GM18508 (cell line): ENCODE results near the gene PIK3R2.
"Not testable (repeated sequence)": the region's sequence is repeated elsewhere in the genome, so short reads cannot be mapped to it uniquely, and the experiment has no call there.

Experiments
- ATAC-seq: cut with Tn5 transposase; IDR thresholded peaks from one replicate; pipeline ENCODE4 v1.9.1; 2021; ENCODE audit warnings: moderate number of reproducible peaks; ENCODE audit not compliant: insufficient read depth, unreplicated experiment

The PIK3R2 gene

DNA sequence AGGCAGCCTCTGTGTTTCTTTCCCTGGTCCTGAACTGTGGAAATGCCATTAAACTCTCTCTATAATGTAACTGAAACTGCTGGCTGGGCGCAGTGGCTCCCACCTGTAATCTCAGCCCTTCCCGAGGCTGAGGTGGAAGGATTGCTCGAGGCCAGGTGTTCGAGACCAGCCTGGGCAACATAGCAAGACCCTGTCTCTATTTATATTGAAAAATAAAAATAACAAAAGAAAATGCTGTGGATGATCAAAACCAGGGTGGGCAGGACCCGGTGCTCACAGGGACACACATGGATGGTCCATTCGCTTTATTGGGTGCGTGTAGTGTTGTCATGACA, 43.5 kb downstream of the PIK3R2 start:
- ATAC-seq = no peak

DNA sequence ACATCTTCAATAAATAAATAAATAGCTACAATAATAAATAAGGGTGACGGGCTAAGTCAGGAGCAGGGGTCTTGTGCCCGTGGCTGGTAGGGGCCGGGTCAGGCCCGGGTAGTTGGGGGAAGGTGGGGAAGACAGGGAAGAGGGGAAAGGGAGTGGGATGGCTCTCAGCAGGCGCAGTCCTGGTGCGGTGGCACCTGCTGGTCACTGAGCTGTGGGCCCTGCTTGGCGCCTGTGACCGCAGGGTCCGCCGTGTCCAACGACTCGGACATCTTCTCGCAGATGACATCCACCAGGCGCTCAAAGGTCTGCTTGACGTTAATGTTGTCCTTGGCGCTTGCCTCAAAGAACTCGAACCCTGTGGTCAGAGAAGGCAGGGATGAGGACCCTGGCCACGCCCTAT, 44.3 kb downstream of the PIK3R2 start:
- no peak for ATAC-seq

DNA sequence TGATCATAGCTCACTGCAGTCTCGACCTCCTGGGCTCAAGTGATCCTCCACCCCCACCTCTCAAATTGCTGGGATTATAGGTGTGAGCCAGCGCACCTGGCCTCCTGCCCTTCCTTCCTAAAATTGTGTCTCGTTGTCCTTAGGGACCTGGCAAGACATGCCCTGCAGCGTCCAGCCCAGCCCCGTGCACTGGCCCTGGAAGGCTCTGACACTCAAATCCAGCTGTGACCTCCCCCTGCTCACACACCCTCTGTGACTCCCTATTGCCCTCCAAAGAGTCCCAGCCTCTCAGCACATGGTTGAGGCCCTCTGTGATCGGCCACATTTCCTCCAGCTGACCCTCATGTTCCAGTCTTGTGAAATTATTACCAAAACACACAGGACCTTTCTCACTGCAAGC, 45.0 kb downstream of the PIK3R2 start:
- ATAC-seq = no peak

DNA sequence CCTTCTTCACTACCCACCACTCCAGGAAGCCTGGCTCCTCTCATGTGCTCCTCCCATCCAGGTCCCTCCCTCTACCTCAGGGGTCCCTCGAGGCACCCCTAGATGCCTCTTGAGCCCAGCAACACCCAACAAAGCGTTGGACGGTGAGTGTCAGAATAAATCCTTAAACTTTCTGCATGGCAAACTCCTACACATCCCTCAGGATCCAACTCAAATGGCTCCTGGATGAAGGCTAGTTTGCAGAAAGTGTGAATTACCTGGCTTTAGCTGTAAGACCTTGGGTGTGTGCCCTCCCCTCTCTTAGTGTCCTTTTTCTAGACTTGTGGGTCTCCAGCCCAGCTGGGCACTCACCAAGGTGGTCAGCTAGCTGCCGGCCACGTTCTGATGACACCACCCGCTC, 45.4 kb downstream of the PIK3R2 start:
- no peak for ATAC-seq

DNA sequence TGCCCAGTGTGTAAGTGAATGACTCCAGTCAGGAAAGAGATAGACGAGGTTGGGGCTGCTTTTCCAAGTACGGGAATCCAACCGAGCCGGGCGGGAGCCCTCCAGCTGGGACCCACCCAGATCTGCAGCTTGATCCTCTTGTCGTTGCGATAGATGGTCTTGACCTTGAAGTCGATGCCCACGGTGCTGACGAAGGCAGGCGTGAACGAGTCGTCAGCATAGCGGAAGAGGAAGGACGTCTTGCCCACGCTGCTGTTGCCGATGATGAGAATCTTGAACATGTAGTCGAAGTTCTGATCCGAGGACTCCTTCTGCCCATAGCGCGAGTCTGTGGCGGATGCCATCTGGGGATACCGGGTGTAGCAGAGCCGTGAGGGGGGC, 49.4 kb downstream of the PIK3R2 start:
- ATAC-seq = no peak

DNA sequence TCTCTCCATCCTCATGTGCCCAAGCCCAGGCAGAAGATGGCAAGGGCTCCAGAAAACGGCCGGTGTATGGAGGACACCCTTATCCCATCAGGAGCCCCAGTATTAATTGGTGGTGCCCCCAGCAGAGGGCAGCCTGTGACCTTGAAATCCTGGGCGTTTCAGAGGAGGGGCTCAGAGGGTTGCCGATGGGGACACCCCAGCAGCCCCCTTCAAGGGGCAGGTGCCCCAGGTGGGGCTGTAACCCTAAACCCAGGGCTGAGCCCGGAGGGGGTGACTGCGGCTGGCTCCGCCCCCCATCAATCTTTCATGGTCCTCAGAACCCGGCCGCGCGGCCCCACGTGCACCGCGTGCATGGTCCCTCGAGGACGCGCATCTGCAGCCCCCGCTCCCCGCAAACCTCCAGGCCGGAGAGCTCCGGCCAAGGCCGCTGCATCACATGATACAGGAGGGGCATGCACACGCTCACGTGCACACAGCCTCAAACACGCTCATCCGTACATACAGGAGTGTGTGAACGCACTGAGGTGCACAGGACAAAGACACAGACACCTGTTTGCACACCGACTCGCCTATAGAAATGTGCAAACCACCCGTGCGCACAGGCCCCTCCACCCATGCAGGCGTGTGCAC, 49.9 kb downstream of the PIK3R2 start:
- ATAC-seq = no peak

DNA sequence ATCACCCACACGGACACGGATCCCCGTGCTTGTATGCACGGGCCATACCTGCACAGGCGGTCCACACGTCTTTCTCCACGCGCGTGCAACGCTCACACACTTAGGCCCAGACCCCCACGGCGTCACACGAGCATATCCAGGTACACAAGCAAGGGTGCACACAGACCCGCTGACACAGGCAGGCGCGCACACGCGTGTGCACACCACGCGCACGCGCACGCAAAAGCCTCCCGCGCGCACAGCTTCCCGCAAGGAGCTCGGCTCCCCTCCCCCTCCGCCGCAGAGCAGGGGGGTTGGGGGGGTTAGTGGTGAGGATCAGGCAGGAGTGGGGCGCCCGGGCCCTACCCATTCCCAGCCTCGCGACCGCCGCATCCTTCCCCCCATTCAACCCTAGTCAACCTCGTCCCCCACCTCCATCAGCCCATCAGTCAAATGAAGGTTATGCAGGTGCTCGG, 50.5 kb downstream of the PIK3R2 start:
- no peak for ATAC-seq

DNA sequence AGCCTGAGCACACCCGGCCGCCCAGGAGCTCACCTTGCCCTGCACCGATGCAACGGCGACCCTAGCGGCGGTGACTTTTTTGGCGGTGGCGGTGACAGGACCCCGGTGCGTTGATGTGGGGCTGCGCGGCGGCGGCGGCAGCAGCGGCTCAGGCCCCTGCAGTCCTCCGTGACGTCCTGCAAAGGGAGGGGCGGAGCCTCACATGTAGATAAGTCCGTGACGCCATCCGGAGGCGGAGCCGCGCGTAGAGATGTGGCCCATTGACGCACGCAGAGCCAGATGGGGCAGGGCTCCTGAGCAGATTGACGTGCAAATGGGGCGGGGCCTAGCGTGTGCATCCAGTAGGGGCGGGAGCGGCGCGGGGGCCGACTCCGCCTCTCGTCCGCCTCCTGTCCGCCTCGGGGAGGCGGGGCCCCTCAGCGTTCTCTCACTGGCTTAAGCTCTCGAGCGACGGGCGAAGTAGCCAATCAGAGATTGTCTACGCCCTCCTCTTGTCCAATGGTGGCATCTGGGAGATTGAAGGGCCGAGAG, 51.0 kb downstream of the PIK3R2 start, which contains the start of gene RAB3A:
RAB3A (minus strand) TSS at position 180 of the 531 bp plus-strand sequence. CDS start 1,302 bp downstream, outside the sequence.
- ATAC-seq = peak; percentile 82

DNA sequence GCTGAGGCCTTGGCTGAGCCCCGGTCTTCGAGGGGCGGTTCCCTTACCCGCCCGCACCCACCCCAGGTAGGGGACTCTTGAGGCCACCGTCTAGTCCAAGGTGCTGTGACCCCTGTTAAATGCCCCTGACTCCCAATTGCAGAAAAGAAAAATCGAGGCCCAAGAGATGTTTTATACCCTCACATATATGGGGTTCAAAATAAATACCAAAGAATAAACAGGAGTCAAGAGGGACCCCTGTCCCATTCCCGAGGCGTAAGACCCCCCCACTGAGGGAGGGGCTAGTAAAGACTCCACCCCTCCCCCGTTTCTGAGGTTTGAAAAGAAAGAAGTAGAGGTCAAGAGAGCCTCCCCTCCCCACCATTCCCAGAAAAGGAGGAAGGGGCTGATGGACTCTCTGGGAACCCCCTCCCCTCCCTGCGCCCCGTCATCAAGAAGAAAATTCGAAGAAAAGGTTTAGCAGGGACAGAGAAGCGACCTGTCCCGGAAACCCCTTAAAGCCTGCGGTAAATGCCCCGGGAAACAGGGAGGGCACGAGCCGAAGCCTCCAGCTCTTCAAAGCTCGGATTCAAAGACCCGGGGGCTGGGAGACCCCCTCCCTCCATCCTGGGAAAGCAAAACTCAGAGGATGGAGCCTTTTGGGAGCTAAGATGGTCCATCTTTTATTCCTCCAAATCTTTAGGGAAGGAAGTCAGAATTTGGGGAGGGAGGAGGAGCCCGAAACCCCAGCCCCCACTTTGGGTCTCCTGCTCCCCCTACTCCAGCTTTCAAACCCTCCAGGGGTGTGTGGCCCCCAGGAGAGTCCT, 51.6 kb downstream of the PIK3R2 start:
- no peak for ATAC-seq

DNA sequence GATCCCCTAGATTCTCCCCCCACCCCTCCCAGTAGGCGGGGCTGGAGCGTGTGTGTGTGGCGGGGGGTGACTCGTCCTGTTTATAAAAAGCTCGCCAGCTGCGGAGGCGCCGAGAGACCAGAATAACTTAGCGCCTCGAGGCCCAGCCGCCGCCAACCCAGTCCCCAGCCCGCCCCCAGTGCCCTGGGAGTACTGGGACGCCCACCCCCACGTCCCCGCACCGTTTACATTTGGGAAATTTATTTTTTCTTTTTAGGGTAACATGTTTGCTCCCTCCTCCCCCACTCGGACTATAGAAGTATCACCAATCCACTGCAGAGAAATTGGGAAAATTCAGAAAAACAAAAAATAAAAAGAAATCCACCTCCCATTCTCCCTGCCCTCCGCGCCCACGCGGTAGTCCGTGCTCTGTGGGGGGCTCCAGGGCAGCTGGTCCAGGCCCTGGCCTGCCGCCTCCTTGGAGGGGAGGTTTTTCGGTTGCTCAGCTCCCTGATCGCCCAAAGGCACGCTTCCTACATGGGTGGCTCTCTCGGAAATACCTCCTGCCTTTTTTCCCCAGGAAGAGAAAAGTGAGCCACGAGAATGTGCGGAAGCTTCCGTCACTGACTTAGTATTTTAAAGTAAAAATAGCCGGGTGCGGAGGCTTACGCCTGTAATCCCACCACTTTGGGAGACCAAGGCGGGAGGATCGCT, 52.4 kb downstream of the PIK3R2 start:
- ATAC-seq = no peak

DNA sequence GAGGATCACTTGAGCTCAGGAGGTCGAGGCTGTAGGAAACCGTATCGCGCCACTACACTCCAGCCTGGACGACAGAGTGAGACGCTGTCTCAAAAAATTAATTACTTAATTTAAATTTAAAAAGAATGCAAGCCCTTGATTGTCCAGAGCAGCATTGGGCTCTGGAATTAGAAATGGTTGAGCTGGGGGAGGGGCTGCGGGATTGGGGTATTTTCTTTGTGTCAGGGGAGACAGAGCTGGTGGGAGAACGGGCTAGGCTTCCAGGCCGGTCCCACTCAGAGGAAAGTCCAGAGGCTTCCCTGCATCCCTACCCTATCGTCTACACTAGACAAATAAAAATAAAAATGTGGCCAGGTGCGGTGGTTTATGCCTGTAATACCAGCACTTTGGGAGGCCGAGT, 53.1 kb downstream of the PIK3R2 start:
- ATAC-seq = no peak

DNA sequence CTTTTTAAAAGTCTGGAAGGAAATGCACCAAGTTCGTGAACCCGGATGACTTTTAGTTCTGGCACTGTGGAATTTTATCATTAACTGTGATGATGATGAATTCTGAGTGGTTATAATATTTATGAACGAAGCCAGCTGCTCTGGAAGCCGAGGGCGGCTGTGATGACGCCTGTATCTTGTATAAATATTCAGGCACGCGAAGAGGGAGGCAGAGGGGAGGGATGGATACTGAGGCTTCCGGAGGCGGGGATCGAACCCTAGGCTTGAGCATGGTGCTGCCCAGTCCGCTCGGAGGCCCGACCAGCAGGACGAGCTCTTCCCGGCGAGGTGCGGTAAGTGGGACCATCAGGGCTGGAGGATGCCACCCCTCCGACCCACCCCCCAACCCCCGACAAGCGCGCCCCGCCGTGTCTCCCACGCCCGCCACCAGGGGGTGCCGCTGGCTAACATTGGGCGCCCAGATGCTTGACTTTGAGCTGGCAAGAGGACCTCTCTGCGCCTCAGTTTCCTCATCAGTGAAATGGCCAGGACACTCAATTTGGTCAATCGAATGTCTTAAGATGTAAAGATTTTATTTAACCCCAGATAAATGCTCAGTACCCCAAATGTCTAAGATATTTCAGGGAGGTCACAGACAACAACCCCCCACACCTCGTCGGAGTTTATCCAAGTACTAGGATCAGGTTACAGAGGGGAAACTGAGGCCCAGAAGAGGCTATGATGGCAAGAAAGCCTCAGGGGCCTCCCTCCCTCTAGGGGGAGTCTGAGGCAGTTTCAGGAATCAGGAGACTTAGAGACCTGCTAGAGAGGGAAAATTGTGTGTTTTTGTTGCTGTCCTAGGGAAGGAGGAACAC, 55.4 kb downstream of the PIK3R2 start:
- no peak for ATAC-seq

DNA sequence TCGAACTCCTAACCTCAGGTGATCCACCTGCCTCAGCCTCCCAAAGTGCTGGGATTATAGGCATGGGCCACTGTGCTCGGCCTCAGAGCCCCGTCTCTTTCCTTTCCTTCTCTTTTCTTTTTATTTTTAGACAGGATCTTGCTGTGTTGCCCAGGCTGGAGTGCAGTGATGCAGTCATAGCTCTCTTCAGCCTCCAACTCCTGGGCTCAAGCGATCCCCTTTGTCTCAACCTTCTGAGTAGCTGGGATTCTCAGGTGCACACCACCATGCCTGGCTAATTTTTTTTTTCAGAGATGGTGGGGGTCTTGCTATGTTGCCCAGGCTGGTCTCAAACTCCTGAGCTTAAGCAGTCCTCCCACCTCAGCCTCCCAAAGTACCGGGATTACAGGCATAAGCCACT, 56.9 kb downstream of the PIK3R2 start:
- ATAC-seq = not testable (repeated sequence)

DNA sequence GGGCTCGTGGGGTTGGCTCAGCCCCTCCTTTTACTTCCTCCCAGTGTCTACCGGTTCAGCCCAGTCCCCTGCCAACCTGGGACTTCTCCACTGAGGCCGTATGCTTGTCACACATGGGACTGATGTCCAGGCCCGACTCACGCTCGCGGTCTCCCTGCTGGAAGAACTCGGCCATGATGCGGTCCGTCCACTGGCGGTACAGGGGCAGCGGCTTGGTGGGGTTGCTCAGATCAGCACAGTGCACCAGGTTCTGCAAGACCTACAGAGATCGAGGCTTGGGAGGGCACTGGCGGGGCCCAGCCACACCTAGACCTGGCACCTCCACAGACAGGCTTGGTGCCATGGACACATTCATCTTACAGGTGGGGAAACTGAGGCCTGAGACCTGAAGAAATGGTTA, 58.7 kb downstream of the PIK3R2 start:
- ATAC-seq = no peak

DNA sequence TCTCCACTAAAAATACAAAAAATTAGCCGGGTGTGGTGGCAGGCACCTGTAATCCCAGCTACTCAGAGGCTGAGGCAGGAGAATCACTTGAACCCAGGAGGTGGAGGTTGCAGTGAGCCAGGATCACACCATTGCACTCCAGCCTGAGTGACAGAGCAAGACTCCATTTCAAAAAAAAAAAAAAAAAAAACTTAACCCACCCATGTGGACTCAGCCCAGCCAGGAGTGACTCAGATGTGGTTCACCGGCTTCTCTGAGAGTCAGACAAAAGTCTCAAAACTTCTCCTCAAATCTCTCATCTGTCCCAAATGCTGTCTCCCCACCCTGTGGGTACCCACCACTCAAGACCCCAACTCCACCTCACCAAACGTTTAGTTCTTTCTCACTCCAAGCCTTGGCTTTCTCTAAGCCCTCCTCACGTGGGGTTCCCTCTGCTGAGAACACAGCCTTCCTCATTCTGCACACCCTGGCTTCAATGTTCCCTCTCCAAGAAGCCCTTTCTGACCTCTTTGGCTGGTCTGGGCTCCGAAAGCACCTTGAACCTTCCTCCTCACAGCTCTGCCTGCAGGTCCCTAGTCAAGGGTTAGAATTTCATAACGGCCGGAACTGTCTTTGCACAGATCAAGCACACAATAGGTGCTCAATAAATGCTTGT, 61.9 kb downstream of the PIK3R2 start:
- no peak for ATAC-seq

DNA sequence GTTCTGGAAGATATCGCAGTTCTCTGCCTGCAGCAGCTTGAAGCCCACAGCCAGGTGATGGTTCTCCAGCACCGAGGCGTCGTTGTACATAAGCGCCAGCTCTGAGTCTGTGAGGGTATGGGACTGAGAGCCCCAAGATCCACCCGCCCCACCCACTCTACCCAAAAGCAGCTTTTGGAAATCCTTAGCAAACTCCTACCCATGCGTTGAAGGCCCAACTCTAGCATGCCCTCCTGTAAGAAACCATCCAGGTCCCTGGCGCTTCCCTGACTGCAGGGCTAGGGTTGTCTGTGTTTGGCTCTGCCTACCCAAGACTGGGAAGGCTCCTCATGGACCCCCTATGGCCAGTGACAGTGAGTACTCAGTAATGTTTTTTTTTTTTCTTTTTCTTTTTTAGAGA, 63.8 kb downstream of the PIK3R2 start:
- ATAC-seq = no peak

DNA sequence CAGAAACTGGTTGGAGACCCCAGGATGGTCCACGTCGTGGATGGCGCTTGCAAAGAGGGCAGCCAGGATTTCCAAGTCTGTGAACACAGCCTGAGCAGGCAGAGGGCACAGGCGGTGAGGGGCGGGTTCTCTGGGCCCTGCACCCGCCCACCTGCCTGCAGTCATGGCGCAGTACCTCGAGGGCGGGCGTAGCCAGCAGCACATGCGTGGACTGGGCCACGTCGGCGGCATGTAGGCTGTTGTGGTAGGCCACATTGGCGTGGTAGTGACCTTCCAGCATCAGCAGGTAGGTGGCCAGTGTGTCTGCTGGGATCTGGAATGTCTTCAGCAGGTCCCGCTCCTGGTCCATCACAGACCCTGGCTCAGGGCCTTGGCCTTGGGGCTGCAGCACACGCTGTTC, 65.2 kb downstream of the PIK3R2 start:
- ATAC-seq = no peak

DNA sequence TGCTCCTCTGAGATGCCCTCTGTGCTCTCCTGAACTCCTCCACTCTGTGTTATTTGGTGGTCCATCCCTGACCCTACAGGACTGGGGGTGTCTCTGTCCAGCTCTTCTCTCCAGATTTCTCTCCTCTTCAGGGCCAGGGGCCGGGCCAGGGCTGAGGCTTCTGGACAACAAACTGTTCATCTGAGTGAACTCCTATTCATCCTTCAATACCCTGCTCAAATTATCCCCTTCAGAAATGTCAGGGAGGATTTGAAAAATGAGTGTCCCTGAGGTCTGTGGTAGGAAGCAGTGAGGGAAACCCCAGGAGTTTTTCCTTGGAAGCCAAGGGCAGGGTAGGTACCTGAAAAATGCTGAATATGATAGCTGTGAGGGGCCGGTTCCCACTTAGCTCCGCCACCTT, 65.6 kb downstream of the PIK3R2 start:
- no peak for ATAC-seq
